ENCODE data around the gene PXN.
A peak's percentile ranks its signal among the peaks of the same experiment; 100 is the strongest.
"Not testable (repeated sequence)": the region's sequence is repeated elsewhere in the genome, so short reads cannot be mapped to it uniquely, and the experiment has no call there.

Gene PXN

GRCh38 chr12:120259418-120260202, 5.9 kb downstream of the PXN start:
- H3K36me3 ChIP-seq (ENCODE audit: insufficient read depth, low read length): peaks cover 7% of the 10 kb centered on the region
- H3K27ac ChIP-seq (ENCODE audit: low read depth, low read length): peak overlapping the region; percentile 52
- no peaks in the 10 kb centered on the region for H3K9me3 ChIP-seq (ENCODE audit: low read length)
- H3K9ac ChIP-seq (ENCODE audit: low read length): no peak overlapping the region
- no peaks in the 10 kb centered on the region for H3K27me3 ChIP-seq (ENCODE audit: control insufficient read depth in 1 of 2, insufficient read depth in 2 of 2, low read length in 2 of 2)
- peaks cover 81% of the 10 kb centered on the region for H3K4me1 ChIP-seq (ENCODE audit: insufficient read depth, low read length)
- H3K4me3 ChIP-seq (ENCODE audit: low read depth in 1 of 2, low read length in 2 of 2): no peak overlapping the region

GRCh38 chr12:120258323-120258896, 7.1 kb downstream of the PXN start:
- peaks cover 7% of the 10 kb centered on the region for H3K36me3 ChIP-seq (ENCODE audit: insufficient read depth, low read length)
- peaks cover 71% of the 10 kb centered on the region for H3K4me1 ChIP-seq (ENCODE audit: insufficient read depth, low read length)
- H3K9ac ChIP-seq (ENCODE audit: low read length): no peak overlapping the region
- H3K9me3 ChIP-seq (ENCODE audit: low read length): no peaks in the 10 kb centered on the region
- H3K27me3 ChIP-seq (ENCODE audit: control insufficient read depth in 1 of 2, insufficient read depth in 2 of 2, low read length in 2 of 2): no peaks in the 10 kb centered on the region
- no peak overlapping the region for H3K27ac ChIP-seq (ENCODE audit: low read depth, low read length)
- H3K4me3 ChIP-seq (ENCODE audit: low read depth in 1 of 2, low read length in 2 of 2): no peak overlapping the region

GRCh38 chr12:120257041-120257821, 8.3 kb downstream of the PXN start:
- no peaks in the 10 kb centered on the region for H3K9me3 ChIP-seq (ENCODE audit: low read length)
- H3K27ac ChIP-seq (ENCODE audit: low read depth, low read length): peak overlapping the region; percentile 77
- peak overlapping the region in 1 of 2 donors; percentile 45 for H3K4me3 ChIP-seq (ENCODE audit: low read depth in 1 of 2, low read length in 2 of 2)
- peak overlapping the region; percentile 6 for H3K9ac ChIP-seq (ENCODE audit: low read length)
- H3K4me1 ChIP-seq (ENCODE audit: insufficient read depth, low read length): peaks cover 68% of the 10 kb centered on the region
- H3K36me3 ChIP-seq (ENCODE audit: insufficient read depth, low read length): peaks cover 7% of the 10 kb centered on the region
- no peaks in the 10 kb centered on the region for H3K27me3 ChIP-seq (ENCODE audit: control insufficient read depth in 1 of 2, insufficient read depth in 2 of 2, low read length in 2 of 2)

GRCh38 chr12:120254809-120255208, 10.7 kb downstream of the PXN start:
- Histone ChIP-seq H3K27me3 (ENCODE audit: control insufficient read depth in 1 of 2, insufficient read depth in 2 of 2, low read length in 2 of 2) (no peaks in the 10 kb centered on the region), H3K4me1 (ENCODE audit: insufficient read depth, low read length) (peaks cover 69% of the 10 kb centered on the region), H3K4me3 (ENCODE audit: low read depth in 1 of 2, low read length in 2 of 2) (no peak overlapping the region), H3K36me3 (ENCODE audit: insufficient read depth, low read length) (peaks cover 7% of the 10 kb centered on the region), H3K27ac (ENCODE audit: low read depth, low read length) (no peak overlapping the region), H3K9ac (ENCODE audit: low read length) (no peak overlapping the region), H3K9me3 (ENCODE audit: low read length) (no peaks in the 10 kb centered on the region)

GRCh38 chr12:120253313-120253712, 12.2 kb downstream of the PXN start:
- not testable (repeated sequence) for H3K27ac ChIP-seq (ENCODE audit: low read depth, low read length); H3K9ac ChIP-seq (ENCODE audit: low read length); H3K27me3 ChIP-seq (ENCODE audit: control insufficient read depth in 1 of 2, insufficient read depth in 2 of 2, low read length in 2 of 2); H3K9me3 ChIP-seq (ENCODE audit: low read length); H3K36me3 ChIP-seq (ENCODE audit: insufficient read depth, low read length); H3K4me3 ChIP-seq (ENCODE audit: low read depth in 1 of 2, low read length in 2 of 2)
- H3K4me1 ChIP-seq (ENCODE audit: insufficient read depth, low read length): peaks cover 71% of the 10 kb centered on the region

GRCh38 chr12:120252071-120252906, 13.2 kb downstream of the PXN start:
- Histone ChIP-seq H3K27ac (ENCODE audit: low read depth, low read length) (peak overlapping the region; percentile 8), H3K9me3 (ENCODE audit: low read length) (no peaks in the 10 kb centered on the region), H3K36me3 (ENCODE audit: insufficient read depth, low read length) (peaks cover 7% of the 10 kb centered on the region), H3K4me1 (ENCODE audit: insufficient read depth, low read length) (peaks cover 72% of the 10 kb centered on the region), H3K9ac (ENCODE audit: low read length) (no peak overlapping the region), H3K27me3 (ENCODE audit: control insufficient read depth in 1 of 2, insufficient read depth in 2 of 2, low read length in 2 of 2) (no peaks in the 10 kb centered on the region), H3K4me3 (ENCODE audit: low read depth in 1 of 2, low read length in 2 of 2) (no peak overlapping the region)

GRCh38 chr12:120251364-120252070, 14.0 kb downstream of the PXN start:
- H3K9me3 ChIP-seq (ENCODE audit: low read length); H3K9ac ChIP-seq (ENCODE audit: low read length); H3K27ac ChIP-seq (ENCODE audit: low read depth, low read length); H3K4me3 ChIP-seq (ENCODE audit: low read depth in 1 of 2, low read length in 2 of 2); H3K36me3 ChIP-seq (ENCODE audit: insufficient read depth, low read length); H3K27me3 ChIP-seq (ENCODE audit: control insufficient read depth in 1 of 2, insufficient read depth in 2 of 2, low read length in 2 of 2): not testable (repeated sequence)
- H3K4me1 ChIP-seq (ENCODE audit: insufficient read depth, low read length): peaks cover 68% of the 10 kb centered on the region

GRCh38 chr12:120249875-120250795, 15.4 kb downstream of the PXN start:
- Histone ChIP-seq H3K4me3 (ENCODE audit: low read depth in 1 of 2, low read length in 2 of 2) (peak overlapping the region in 1 of 2 donors; percentile 51), H3K27me3 (ENCODE audit: control insufficient read depth in 1 of 2, insufficient read depth in 2 of 2, low read length in 2 of 2) (no peaks in the 10 kb centered on the region), H3K9me3 (ENCODE audit: low read length) (no peaks in the 10 kb centered on the region), H3K36me3 (ENCODE audit: insufficient read depth, low read length) (peaks cover 5% of the 10 kb centered on the region), H3K4me1 (ENCODE audit: insufficient read depth, low read length) (peaks cover 59% of the 10 kb centered on the region), H3K9ac (ENCODE audit: low read length) (no peak overlapping the region), H3K27ac (ENCODE audit: low read depth, low read length) (peak overlapping the region; percentile 65)

- Histone ChIP-seq H3K27me3 (ENCODE audit: control insufficient read depth in 1 of 2, insufficient read depth in 2 of 2, low read length in 2 of 2) (no peaks in the 10 kb centered on the region), H3K27ac (ENCODE audit: low read depth, low read length) (peak overlapping the region; percentile 65), H3K4me3 (ENCODE audit: low read depth in 1 of 2, low read length in 2 of 2) (peak overlapping the region in 1 of 2 donors; percentile 51), H3K4me1 (ENCODE audit: insufficient read depth, low read length) (peaks cover 52% of the 10 kb centered on the region), H3K36me3 (ENCODE audit: insufficient read depth, low read length) (no peaks in the 10 kb centered on the region), H3K9ac (ENCODE audit: low read length) (no peak overlapping the region), H3K9me3 (ENCODE audit: low read length) (no peaks in the 10 kb centered on the region)
Measured at GRCh38 chr12:120249266-120249874, 16.2 kb downstream of the PXN start.
